Astrocyte (in vitro differentiated cells and primary cell): ENCODE results near the gene BLVRB.

ENCODE experiments used
- EZH2 ChIP-seq: IDR thresholded peaks from 2 replicates; pipeline ENCODE4 v1.6.1; 2012; ENCODE audit warnings: mild to moderate bottlenecking, low read length, inconsistent platforms; ENCODE audit not compliant: insufficient read depth
- TF ChIP-seq, protein P1 (sequence below): IDR thresholded peaks from 2 replicates; pipeline ENCODE4 v1.5.1; 2011; ENCODE audit warnings: low read depth, mild to moderate bottlenecking, inconsistent platforms, low read length, moderate library complexity; ENCODE audit not compliant: insufficient read depth

DNA sequence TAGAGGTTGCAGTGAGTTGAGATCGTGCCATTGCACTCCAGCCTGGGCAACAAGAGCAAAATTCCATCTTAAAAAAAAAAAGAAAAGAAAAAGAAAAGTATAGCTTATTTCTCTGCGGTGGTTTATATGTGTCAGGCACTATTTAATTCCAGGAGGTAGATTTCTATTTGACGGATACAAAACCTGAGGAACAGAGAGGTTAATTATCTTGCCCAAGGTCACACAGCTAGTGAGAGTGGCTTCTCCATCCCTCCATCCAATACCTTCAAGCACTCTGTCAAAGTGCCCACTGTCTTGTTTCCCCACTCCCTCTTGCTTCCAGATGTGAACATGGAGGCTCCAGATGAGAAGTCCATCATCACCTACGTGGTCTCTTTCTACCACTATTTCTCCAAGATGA lies 36.1 kb upstream of the BLVRB start:
- TF ChIP-seq, protein P1, sequence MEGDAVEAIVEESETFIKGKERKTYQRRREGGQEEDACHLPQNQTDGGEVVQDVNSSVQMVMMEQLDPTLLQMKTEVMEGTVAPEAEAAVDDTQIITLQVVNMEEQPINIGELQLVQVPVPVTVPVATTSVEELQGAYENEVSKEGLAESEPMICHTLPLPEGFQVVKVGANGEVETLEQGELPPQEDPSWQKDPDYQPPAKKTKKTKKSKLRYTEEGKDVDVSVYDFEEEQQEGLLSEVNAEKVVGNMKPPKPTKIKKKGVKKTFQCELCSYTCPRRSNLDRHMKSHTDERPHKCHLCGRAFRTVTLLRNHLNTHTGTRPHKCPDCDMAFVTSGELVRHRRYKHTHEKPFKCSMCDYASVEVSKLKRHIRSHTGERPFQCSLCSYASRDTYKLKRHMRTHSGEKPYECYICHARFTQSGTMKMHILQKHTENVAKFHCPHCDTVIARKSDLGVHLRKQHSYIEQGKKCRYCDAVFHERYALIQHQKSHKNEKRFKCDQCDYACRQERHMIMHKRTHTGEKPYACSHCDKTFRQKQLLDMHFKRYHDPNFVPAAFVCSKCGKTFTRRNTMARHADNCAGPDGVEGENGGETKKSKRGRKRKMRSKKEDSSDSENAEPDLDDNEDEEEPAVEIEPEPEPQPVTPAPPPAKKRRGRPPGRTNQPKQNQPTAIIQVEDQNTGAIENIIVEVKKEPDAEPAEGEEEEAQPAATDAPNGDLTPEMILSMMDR = no peak
- no peak for TF ChIP-seq EZH2
